ENCODE results near the gene PRSS1. TPM values are rescaled to one million over a fixed set of nuclear protein-coding genes. Genes with fewer than 3 reads are reported as not detected.
"Not testable (repeated sequence)": the region's sequence is repeated elsewhere in the genome, so short reads cannot be mapped to it uniquely, and the experiment has no call there.

Gene PRSS1
- total RNA-seq, 1 donor from 2014 or later = not detected

DNA sequence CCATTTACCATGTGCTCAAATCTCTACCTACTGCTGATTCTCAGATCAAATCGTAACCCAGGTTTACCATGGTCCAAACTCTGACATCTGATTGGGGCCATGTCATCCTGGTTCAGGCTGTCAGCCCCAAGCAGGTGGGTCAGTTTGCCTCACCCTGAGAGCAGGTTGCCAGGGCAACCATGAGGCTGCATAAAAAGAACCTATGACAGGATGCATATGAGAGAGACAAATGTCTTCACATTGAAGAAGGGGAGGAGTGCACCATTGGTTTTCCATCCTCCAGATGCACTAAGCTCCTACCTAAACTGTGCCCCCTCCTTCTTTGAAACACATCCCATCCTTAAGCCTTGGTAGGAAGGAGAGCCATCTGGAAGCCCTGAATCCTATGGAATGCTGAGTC is 10.2 kb downstream of the PRSS1 start:
- Mint-ChIP-seq H3K36me3 (no peaks in the 10 kb centered on the region), H3K9me3 (no peaks in the 10 kb centered on the region), H3K4me1 (no peaks in the 10 kb centered on the region), H3K27ac (no peak overlapping the region), H3K4me3 (no peak overlapping the region), H3K27me3 (ENCODE audit: low read depth) (peaks cover 52% of the 10 kb centered on the region)
- no peak for DNase-seq (ENCODE audit: low spot score in 2 of 2, unreplicated experiment in 2 of 2)
- TF ChIP-seq, protein P1, sequence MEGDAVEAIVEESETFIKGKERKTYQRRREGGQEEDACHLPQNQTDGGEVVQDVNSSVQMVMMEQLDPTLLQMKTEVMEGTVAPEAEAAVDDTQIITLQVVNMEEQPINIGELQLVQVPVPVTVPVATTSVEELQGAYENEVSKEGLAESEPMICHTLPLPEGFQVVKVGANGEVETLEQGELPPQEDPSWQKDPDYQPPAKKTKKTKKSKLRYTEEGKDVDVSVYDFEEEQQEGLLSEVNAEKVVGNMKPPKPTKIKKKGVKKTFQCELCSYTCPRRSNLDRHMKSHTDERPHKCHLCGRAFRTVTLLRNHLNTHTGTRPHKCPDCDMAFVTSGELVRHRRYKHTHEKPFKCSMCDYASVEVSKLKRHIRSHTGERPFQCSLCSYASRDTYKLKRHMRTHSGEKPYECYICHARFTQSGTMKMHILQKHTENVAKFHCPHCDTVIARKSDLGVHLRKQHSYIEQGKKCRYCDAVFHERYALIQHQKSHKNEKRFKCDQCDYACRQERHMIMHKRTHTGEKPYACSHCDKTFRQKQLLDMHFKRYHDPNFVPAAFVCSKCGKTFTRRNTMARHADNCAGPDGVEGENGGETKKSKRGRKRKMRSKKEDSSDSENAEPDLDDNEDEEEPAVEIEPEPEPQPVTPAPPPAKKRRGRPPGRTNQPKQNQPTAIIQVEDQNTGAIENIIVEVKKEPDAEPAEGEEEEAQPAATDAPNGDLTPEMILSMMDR (IDR thresholded peaks at IDR 0.05; ENCODE audit: unreplicated experiment) = no peak

DNA sequence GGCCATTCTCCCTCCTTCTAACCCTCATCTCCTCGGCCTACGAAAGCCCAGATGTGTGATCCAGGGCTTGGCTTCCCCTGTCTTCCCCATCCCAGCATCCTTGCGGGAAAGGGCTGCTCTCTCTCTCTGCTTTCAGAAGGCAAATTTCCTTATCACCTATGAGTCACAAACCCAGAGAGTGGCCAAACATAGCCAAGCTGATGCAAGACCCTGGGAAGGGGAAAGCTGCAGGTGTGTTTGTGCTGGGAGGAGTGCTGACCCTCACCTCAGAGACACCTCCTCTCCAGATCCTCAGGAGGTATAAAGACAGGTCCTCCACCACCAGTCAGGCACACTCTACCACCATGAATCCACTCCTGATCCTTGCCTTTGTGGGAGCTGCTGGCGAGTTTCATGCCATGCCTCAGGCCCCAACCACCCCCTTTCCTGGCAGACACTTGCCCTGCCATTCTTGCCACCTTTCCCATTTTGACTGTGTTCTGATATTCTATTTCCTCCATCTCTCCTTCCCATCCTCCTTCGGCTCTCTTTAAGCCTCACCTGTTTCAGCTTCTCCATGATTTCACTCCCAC is 10.9 kb downstream of the PRSS1 start:
- no peaks in the 10 kb centered on the region for H3K36me3 Mint-ChIP-seq
- no peaks in the 10 kb centered on the region for H3K9me3 Mint-ChIP-seq
- H3K4me1 Mint-ChIP-seq = no peaks in the 10 kb centered on the region
- peak in 1 of 2 experiments; percentile 16 for DNase-seq (ENCODE audit: low spot score in 2 of 2, unreplicated experiment in 2 of 2)
- H3K4me3 Mint-ChIP-seq = no peak overlapping the region
- peaks cover 56% of the 10 kb centered on the region for H3K27me3 Mint-ChIP-seq (ENCODE audit: low read depth)
- H3K27ac Mint-ChIP-seq = no peak overlapping the region
- TF ChIP-seq, protein P1 (IDR thresholded peaks at IDR 0.05; ENCODE audit: unreplicated experiment) = no peak

DNA sequence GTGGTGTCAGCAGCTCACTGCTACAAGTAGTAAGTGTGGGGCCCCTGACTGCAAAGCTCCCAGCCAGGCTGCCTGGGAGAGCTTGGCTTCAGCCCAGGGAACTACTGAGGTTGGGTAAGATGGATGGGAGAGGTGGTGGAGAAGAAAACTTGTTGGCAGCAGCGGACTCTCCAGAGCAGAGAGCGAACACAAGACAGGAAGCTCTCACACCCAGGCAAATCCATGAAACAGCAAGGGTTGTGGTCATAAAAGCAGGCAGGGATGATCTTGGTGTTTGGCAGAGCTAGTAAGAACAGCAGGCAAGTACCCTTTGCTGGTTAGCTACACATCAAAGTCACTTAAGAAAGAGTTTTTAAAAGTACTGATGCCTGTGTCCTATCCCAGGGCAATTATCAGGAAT is 12.3 kb downstream of the PRSS1 start:
- H3K36me3 Mint-ChIP-seq = not testable (repeated sequence)
- DNase-seq (ENCODE audit: low spot score in 2 of 2, unreplicated experiment in 2 of 2) = peak in 1 of 2 experiments; percentile 17

DNA sequence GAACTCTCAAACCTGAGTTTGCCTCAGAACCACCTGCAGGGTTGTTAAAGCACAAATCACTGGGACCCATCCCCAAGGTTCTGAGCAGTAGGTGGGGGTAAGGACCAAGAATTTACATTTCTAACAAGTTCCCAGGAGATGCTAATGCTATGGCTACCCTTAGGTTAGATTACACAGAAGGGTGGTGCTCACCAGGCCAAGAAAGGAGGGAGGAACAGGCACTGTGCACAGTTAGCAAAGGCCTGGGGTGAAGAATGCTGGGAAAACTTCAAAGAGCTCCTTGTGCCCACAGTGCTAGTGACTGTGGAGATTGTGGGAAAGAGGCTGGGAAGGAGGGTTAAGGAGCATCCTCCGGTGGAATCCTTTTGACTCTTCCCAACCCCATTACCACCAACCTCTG is 12.8 kb downstream of the PRSS1 start:
- no peaks in the 10 kb centered on the region for H3K36me3 Mint-ChIP-seq
- H3K4me3 Mint-ChIP-seq = no peak overlapping the region
- TF ChIP-seq, protein P1 (IDR thresholded peaks at IDR 0.05; ENCODE audit: unreplicated experiment) = no peak
- DNase-seq (ENCODE audit: low spot score in 2 of 2, unreplicated experiment in 2 of 2) = no peak
- H3K9me3 Mint-ChIP-seq = no peaks in the 10 kb centered on the region
- no peak overlapping the region for H3K27ac Mint-ChIP-seq
- H3K27me3 Mint-ChIP-seq (ENCODE audit: low read depth) = peaks cover 60% of the 10 kb centered on the region
- no peaks in the 10 kb centered on the region for H3K4me1 Mint-ChIP-seq

More for the DNA sequence above, 12.3 kb downstream of the PRSS1 start:
- not testable (repeated sequence) for H3K27ac Mint-ChIP-seq, H3K4me1 Mint-ChIP-seq, H3K4me3 Mint-ChIP-seq, H3K9me3 Mint-ChIP-seq
- peaks cover 61% of the 10 kb centered on the region for H3K27me3 Mint-ChIP-seq (ENCODE audit: low read depth)

DNA sequence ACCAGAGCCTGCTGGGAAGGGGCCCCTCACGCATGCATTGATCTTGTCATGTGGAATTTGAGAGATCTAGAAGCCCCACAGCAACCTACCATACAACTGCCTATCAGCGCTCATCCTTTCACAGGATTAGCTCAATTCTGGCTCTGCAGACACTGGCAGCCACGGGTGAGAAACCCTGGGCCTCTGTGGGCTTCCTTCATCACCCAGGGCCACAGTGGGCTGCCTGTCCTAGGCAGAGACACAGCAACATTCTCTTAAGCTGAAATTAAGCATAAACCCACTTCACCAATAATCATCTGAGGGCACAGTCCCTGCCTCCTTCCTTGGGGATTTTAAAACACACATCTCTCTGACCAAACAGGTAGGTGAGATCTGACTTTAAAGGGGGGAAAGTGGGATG is 18.2 kb downstream of the PRSS1 start:
- Mint-ChIP-seq H3K36me3 (no peaks in the 10 kb centered on the region), H3K27me3 (ENCODE audit: low read depth) (peaks cover 66% of the 10 kb centered on the region), H3K4me1 (no peaks in the 10 kb centered on the region), H3K27ac (no peak overlapping the region), H3K9me3 (no peaks in the 10 kb centered on the region), H3K4me3 (no peak overlapping the region)
- TF ChIP-seq, protein P1 (IDR thresholded peaks at IDR 0.05; ENCODE audit: unreplicated experiment) = no peak
- DNase-seq (ENCODE audit: low spot score in 2 of 2, unreplicated experiment in 2 of 2) = no peak

DNA sequence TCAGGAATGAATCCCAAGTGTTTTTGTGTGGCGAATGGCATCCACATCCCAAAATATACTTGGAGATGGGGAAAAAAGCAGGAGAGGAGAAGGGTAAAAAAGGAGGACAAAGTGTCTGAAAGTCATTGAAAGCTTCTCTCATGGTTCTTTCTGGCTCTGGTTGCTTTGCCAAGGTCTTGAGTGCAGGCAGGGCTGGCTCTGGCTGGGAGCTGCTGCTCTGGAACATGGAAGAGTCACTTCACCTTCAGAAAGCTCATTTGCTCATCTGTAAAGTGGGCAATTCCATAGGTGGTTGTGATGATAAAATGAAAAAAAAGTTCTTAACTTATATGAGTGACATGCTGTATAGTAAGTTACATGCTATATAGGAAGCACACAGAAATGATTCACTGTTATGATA is 18.6 kb downstream of the PRSS1 start:
- peaks cover 65% of the 10 kb centered on the region for H3K27me3 Mint-ChIP-seq (ENCODE audit: low read depth)
- H3K9me3 Mint-ChIP-seq = no peaks in the 10 kb centered on the region
- H3K4me1 Mint-ChIP-seq = no peaks in the 10 kb centered on the region
- H3K27ac Mint-ChIP-seq = no peak overlapping the region
- no peak overlapping the region for H3K4me3 Mint-ChIP-seq
- no peaks in the 10 kb centered on the region for H3K36me3 Mint-ChIP-seq
- TF ChIP-seq, protein P1 (IDR thresholded peaks at IDR 0.05; ENCODE audit: unreplicated experiment) = no peak
- no peak for DNase-seq (ENCODE audit: low spot score in 2 of 2, unreplicated experiment in 2 of 2)

DNA sequence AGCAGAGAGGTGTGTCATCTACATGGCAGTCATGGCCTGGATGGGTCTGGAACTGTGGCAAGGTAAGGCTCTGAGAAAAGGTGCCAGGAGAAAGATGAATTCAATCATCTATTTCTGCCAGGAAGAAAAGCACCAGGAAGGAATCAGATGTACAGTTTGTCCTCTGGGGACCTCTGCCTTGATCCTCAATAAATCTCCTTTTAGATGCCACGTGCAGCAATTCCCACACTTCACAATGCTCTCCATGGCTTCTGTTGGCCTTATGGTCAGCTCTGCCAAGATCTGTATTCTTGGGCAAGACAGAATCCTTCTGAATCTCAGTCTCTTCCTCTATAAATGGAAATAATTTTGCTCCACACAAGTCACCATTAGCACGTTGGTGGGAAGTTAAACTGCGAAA is 19.6 kb downstream of the PRSS1 start:
- H3K36me3 Mint-ChIP-seq; H3K4me3 Mint-ChIP-seq; H3K27ac Mint-ChIP-seq; H3K4me1 Mint-ChIP-seq; DNase-seq (ENCODE audit: low spot score in 2 of 2, unreplicated experiment in 2 of 2); H3K9me3 Mint-ChIP-seq: not testable (repeated sequence)
- H3K27me3 Mint-ChIP-seq (ENCODE audit: low read depth) = peaks cover 66% of the 10 kb centered on the region
